Omental fat pad (tissue), 4 donors: ENCODE measurements around the gene HTR2B. TPM values are rescaled to one million over a fixed set of nuclear protein-coding genes. Genes with fewer than 3 reads are reported as not detected.

Experiments used
- ATAC-seq: fragments of 150-250 bp; one replicate; pipeline ENCODE4 v1.9.1; 2016; ENCODE audit warnings: mild to moderate bottlenecking, moderate library complexity; ENCODE audit not compliant: low FRiP score
- DNase-seq: peaks from one replicate; pipeline ENCODE4 v3.0.0-alpha.2; 2019; ENCODE audit warnings: low spot score
- CTCF ChIP-seq, 3 donors: fragments of 450-650 bp; IDR thresholded peaks; one replicate each; pipeline ENCODE4 v1.5.1; 2016 to 2017; ENCODE audit warnings: antibody characterized with exemption in 3 of 3, mild to moderate bottlenecking in 3 of 3, moderate library complexity in 2 of 3
- total RNA-seq, 4 donors: library from RNA; depleted of rRNA; stranded (reverse); fragments of >200 nt; gene quantifications; one replicate each; pipeline ENCODE4 v1.1.0, GENCODE V29; 2016

The HTR2B gene
- total RNA-seq, 4 donors from 2014 or later, result 0.37 to 1.5 (median 0.87) TPM

GRCh38 chr2:231167745-231168459 is 43.1 kb upstream of the HTR2B start:
- no peak for ATAC-seq

GRCh38 chr2:231163414-231164095 is 38.7 kb upstream of the HTR2B start:
- no peak for DNase-seq
- no peak for TF ChIP-seq CTCF (IDR thresholded peaks at IDR 0.05)
- no peak for ATAC-seq

More at GRCh38 chr2:231167745-231168459, 43.1 kb upstream of the HTR2B start:
- TF ChIP-seq CTCF (IDR thresholded peaks at IDR 0.05), result no peak
- DNase-seq, result no peak

GRCh38 chr2:231163011-231163410 is 38.2 kb upstream of the HTR2B start:
- no peak for ATAC-seq
- no peak for DNase-seq
- TF ChIP-seq CTCF (IDR thresholded peaks at IDR 0.05), result no peak

- DNase-seq (no peak), ATAC-seq (peak; percentile 73)
- TF ChIP-seq CTCF (IDR thresholded peaks at IDR 0.05), result no peak
These were observed 37.1 kb upstream of the HTR2B start for GRCh38 chr2:231161877-231162329.

- ATAC-seq (no peak), DNase-seq (no peak)
- no peak for TF ChIP-seq CTCF (IDR thresholded peaks at IDR 0.05)
These were observed 36.5 kb upstream of the HTR2B start for GRCh38 chr2:231161252-231161839.

GRCh38 chr2:231160701-231161100 is 35.9 kb upstream of the HTR2B start:
- DNase-seq (no peak), ATAC-seq (no peak)
- no peak for TF ChIP-seq CTCF (IDR thresholded peaks at IDR 0.05)
